ENCODE results near the gene ABLIM3. TPM values are rescaled to one million over a fixed set of nuclear protein-coding genes. Genes with fewer than 3 reads are reported as not detected.

ABLIM3 gene
- total and polyA plus RNA-seq, 2 of the 13 experiments (the other 11 are each of a cell fraction or from before 2014, with no cell fraction given): 0.53 to 6.3 TPM

DNA sequence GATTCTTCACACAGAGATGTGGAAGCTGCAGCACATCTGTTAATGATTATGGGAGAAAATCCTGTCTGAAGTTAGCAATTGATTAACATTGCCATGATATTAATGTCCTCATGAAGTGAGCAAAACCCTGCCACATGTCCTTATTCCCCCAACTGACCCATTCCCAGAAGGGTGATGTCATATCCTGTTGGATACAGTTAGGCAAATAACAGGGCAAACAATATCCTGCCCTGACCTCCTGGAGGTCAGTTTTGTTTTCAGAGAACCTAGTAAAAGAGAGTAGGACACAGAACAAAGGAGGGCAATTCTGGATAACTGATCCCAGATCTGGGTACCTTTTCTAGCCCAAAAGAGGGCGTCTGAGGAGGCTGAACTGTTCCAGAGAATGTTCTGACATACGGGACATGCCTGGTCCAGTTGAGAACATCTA lies 11.0 kb downstream of the ABLIM3 start:
- peak overlapping the region in 1 of 3 experiments; percentile 2; a peak in 1 of 6 replicates for H3K4me3 ChIP-seq (replicated peaks in 1 of 3; ENCODE audit: insufficient read depth in 1 of 3, low read depth in 2 of 3, low read length in 3 of 3)
- no peaks in the 10 kb centered on the region for H3K79me2 ChIP-seq (ENCODE audit: insufficient read depth, low read length)
- no peaks in the 10 kb centered on the region for H3K9me3 ChIP-seq (ENCODE audit: low read length)
- FAIRE-seq: peak; percentile 76
- in situ Hi-C loops (cut with HindIII; ENCODE audit: extremely low pct_ligation_motif_present, low pct_unique_long_range_greater_than_20kb): no loop called here
- intact Hi-C loops (cut with micrococcal nuclease; ENCODE audit: unreplicated experiment): loop anchor here (1.0 kb wide), 2 partner anchors 10 kb away; no protein-coding TSS in a partner anchor
- H3K27ac ChIP-seq (ENCODE audit: extremely low read length, insufficient read depth, low read length): peak overlapping the region; percentile 84
- H3K9ac ChIP-seq (ENCODE audit: insufficient read depth, low read depth, low read length): peak overlapping the region; percentile 56; the same call in 1 of the 2 replicates
- H2AFZ ChIP-seq (ENCODE audit: low read length): no peak overlapping the region
- ATAC-seq: peak; percentile 95
- WGBS (ENCODE audit: low lambda C conversion rate): 0% methylated on average over 2 of the region's 2 CpGs
- H4K20me1 ChIP-seq (ENCODE audit: insufficient read depth, low read length): no peaks in the 10 kb centered on the region
- BruUV-seq (replicated peaks): no TSS peak
- ChIA-PET CTCF (ENCODE audit: low intra/inter-chr PET ratio, low total read pairs) (no interaction called here), POLR2A (interaction anchor here (0.8 to 8.0 kb wide), 8 partner anchors 9 to 77 kb away, joined by 3 to 89 read pairs (median 6); partner anchors contain the start of gene ABLIM3)
- H3K27me3 ChIP-seq (ENCODE audit: control insufficient read depth in 1 of 2, insufficient read depth in 2 of 2, low read length in 2 of 2): no peaks in the 10 kb centered on the region
- H3K4me2 ChIP-seq (ENCODE audit: low read depth, low read length): peak overlapping the region; percentile 58
- H3K4me1 ChIP-seq (ENCODE audit: insufficient read depth, low read length): peaks cover 93% of the 10 kb centered on the region
- DNase-seq (ENCODE audit: low spot score): peak; percentile 97
- H3K36me3 ChIP-seq (replicated peaks in 1 of 2; ENCODE audit: control insufficient read depth in 1 of 2, insufficient read depth in 2 of 2, low read length in 2 of 2): no peaks in the 10 kb centered on the region
- no peak for TF ChIP-seq RARG (CRISPR knock-in tag; IDR thresholded peaks at IDR 0.05; ENCODE audit: low read depth)
- TF ChIP-seq HDAC1 (CRISPR knock-in tag; IDR thresholded peaks at IDR 0.05): 0 out of 2 replicates have a peak, but pooled peaks have one; percentile 56
- TF ChIP-seq NFIB (CRISPR knock-in tag; IDR thresholded peaks at IDR 0.05; ENCODE audit: borderline replicate concordance): no peak
- peak; percentile 81 for TF ChIP-seq SAP130 (CRISPR knock-in tag; IDR thresholded peaks at IDR 0.05; ENCODE audit: low read depth)
- TF ChIP-seq ZKSCAN1 (IDR thresholded peaks at IDR 0.05; ENCODE audit: low read length): no peak
- peak; percentile 68; the same call in 1 of the 2 replicates for TF ChIP-seq RXRA (CRISPR knock-in tag; IDR thresholded peaks at IDR 0.05)
- TF ChIP-seq SNAI1 (CRISPR knock-in tag; IDR thresholded peaks at IDR 0.05; ENCODE audit: borderline replicate concordance): no peak
- no peak for TF ChIP-seq JARID2 (CRISPR knock-in tag; IDR thresholded peaks at IDR 0.05; ENCODE audit: insufficient replicate concordance)
- TF ChIP-seq, protein P1, sequence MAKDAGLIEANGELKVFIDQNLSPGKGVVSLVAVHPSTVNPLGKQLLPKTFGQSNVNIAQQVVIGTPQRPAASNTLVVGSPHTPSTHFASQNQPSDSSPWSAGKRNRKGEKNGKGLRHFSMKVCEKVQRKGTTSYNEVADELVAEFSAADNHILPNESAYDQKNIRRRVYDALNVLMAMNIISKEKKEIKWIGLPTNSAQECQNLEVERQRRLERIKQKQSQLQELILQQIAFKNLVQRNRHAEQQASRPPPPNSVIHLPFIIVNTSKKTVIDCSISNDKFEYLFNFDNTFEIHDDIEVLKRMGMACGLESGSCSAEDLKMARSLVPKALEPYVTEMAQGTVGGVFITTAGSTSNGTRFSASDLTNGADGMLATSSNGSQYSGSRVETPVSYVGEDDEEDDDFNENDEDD (CRISPR knock-in tag; IDR thresholded peaks at IDR 0.05; ENCODE audit: borderline replicate concordance): peak; percentile 64; the same call in 1 of the 2 replicates
- TF ChIP-seq KDM2A (CRISPR knock-in tag; IDR thresholded peaks at IDR 0.05; ENCODE audit: borderline replicate concordance, low read depth): no peak
- no peak; the same call in 1 of the 2 replicates for TF ChIP-seq ZFP36L1 (CRISPR knock-in tag; IDR thresholded peaks at IDR 0.05)
- no peak for TF ChIP-seq ZNF451 (CRISPR knock-in tag; IDR thresholded peaks at IDR 0.05)
- TF ChIP-seq ZNF350 (CRISPR knock-in tag; IDR thresholded peaks at IDR 0.05; ENCODE audit: borderline replicate concordance, low read depth): no peak
- TF ChIP-seq, protein P2, sequence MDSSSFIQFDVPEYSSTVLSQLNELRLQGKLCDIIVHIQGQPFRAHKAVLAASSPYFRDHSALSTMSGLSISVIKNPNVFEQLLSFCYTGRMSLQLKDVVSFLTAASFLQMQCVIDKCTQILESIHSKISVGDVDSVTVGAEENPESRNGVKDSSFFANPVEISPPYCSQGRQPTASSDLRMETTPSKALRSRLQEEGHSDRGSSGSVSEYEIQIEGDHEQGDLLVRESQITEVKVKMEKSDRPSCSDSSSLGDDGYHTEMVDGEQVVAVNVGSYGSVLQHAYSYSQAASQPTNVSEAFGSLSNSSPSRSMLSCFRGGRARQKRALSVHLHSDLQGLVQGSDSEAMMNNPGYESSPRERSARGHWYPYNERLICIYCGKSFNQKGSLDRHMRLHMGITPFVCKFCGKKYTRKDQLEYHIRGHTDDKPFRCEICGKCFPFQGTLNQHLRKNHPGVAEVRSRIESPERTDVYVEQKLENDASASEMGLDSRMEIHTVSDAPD (CRISPR knock-in tag; IDR thresholded peaks at IDR 0.05): no peak
- TF ChIP-seq, protein P3, sequence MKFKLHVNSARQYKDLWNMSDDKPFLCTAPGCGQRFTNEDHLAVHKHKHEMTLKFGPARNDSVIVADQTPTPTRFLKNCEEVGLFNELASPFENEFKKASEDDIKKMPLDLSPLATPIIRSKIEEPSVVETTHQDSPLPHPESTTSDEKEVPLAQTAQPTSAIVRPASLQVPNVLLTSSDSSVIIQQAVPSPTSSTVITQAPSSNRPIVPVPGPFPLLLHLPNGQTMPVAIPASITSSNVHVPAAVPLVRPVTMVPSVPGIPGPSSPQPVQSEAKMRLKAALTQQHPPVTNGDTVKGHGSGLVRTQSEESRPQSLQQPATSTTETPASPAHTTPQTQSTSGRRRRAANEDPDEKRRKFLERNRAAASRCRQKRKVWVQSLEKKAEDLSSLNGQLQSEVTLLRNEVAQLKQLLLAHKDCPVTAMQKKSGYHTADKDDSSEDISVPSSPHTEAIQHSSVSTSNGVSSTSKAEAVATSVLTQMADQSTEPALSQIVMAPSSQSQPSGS (CRISPR knock-in tag; IDR thresholded peaks at IDR 0.05): peak; percentile 99
- peak; percentile 41; the same call in 1 of the 2 replicates for TF ChIP-seq TARDBP (CRISPR knock-in tag; IDR thresholded peaks at IDR 0.05)
- TF ChIP-seq RFX5 (IDR thresholded peaks at IDR 0.05; ENCODE audit: low read depth, low read length): no peak
- TF ChIP-seq SIX4 (CRISPR knock-in tag; IDR thresholded peaks at IDR 0.05): no peak
- TF ChIP-seq HMG20B (CRISPR knock-in tag; conservative IDR thresholded peaks at IDR 0.05): no peak
- TF ChIP-seq PRPF4 (IDR thresholded peaks at IDR 0.05; ENCODE audit: low read depth, low read length, poor library complexity, severe bottlenecking): no peak
- no peak for TF ChIP-seq ZNF543 (CRISPR knock-in tag; IDR thresholded peaks at IDR 0.05)
- no peak for TF ChIP-seq XRCC5 (optimal IDR thresholded peaks at IDR 0.05; ENCODE audit: low read length)
- TF ChIP-seq THAP11 (CRISPR knock-in tag; IDR thresholded peaks at IDR 0.05): peak; percentile 60
- TF ChIP-seq ZEB1 (IDR thresholded peaks at IDR 0.05; ENCODE audit: insufficient replicate concordance, low read depth): no peak
